Retinal pigment epithelial cell (primary cell): ENCODE results near the gene PRKD2.
A peak's percentile ranks its signal among the peaks of the same experiment; 100 is the strongest.

Experiments
- DNase-seq: peaks from one replicate; pipeline ENCODE4 v3.0.0-alpha.2; 2010; ENCODE audit warnings: low read depth
- H3K4me3 ChIP-seq: 2 replicates; pipeline ENCODE4 v1.5.1; 2011; ENCODE audit warnings: mild to moderate bottlenecking, low read length, control low read depth, moderate library complexity
- CTCF ChIP-seq: conservative IDR thresholded peaks from 2 replicates; pipeline ENCODE4 v1.5.1; 2011; ENCODE audit warnings: low read depth, low read length, control low read depth, inconsistent platforms

Gene PRKD2

GRCh38 chr19:46674416-46675178 is 42.3 kb downstream of the PRKD2 start:
- TF ChIP-seq CTCF = no peak
- no peak overlapping the region for H3K4me3 ChIP-seq
- no peak for DNase-seq

- no peak overlapping the region for H3K4me3 ChIP-seq
- no peak for DNase-seq
- no peak for TF ChIP-seq CTCF
These were observed 46.1 kb downstream of the PRKD2 start for GRCh38 chr19:46670813-46671212.

- TF ChIP-seq CTCF = no peak
- H3K4me3 ChIP-seq = no peak overlapping the region
- no peak for DNase-seq
These were observed 48.3 kb downstream of the PRKD2 start for GRCh38 chr19:46668662-46669061.

GRCh38 chr19:46665072-46665471 is 51.8 kb downstream of the PRKD2 start:
- no peak for TF ChIP-seq CTCF
- no peak for DNase-seq
- H3K4me3 ChIP-seq = no peak overlapping the region

- peak; percentile 94 for TF ChIP-seq CTCF
- H3K4me3 ChIP-seq = peak overlapping the region; percentile 50
- DNase-seq = peak; percentile 47
These were observed 55.0 kb downstream of the PRKD2 start for GRCh38 chr19:46661735-46662592.

- no peak for TF ChIP-seq CTCF
- peak within 1 kb of the TSS; percentile 50 for H3K4me3 ChIP-seq
- peak; percentile 97 for DNase-seq
These were observed 55.7 kb downstream of the PRKD2 start, which contains the start of gene DACT3 for GRCh38 chr19:46661020-46661731. TSS of gene DACT3 (minus strand) at chr19:46661182. CDS start at chr19:46661064, 118 bp downstream.
